Esophagus muscularis mucosa (tissue), 4 donors: ENCODE results near the gene ADCY1. TPM values are rescaled to one million over a fixed set of nuclear protein-coding genes. Genes with fewer than 3 reads are reported as not detected.

Source experiments
- DNase-seq: peaks from one replicate; pipeline ENCODE4 v3.0.0-alpha.2; 2017; ENCODE audit errors: extremely low spot score
- H3K27ac ChIP-seq, 4 donors: fragments of 200-600 bp; sonication (generic); replicated peaks in 1 of 4; 1 replicate in 3 of 4; 2 replicates in 1 of 4; pipeline ENCODE4 v1.5.1; 2016 to 2019; ENCODE audit warnings: mild to moderate bottlenecking in 1 of 4
- H3K27me3 ChIP-seq, 4 donors: fragments of 200-600 bp; sonication (generic); one replicate each; pipeline versions ENCODE4 v1.5.1 to v1.6.0; 2016 to 2019
- H3K36me3 ChIP-seq, 4 donors: fragments of 200-600 bp; sonication (generic); one replicate each; pipeline ENCODE4 v1.5.1; 2016 to 2019
- H3K4me1 ChIP-seq, 4 donors: fragments of 200-600 bp; sonication (generic); one replicate each; pipeline ENCODE4 v1.5.1; 2016 to 2019
- H3K4me3 ChIP-seq, 4 donors: fragments of 200-600 bp; sonication (generic); 1 replicate in 2 of 4; 2 replicates in 2 of 4; pipeline ENCODE4 v1.5.1; 2016 to 2019; ENCODE audit warnings: mild to moderate bottlenecking in 4 of 4, moderate library complexity in 1 of 4
- H3K9me3 ChIP-seq, 4 donors: fragments of 200-600 bp; sonication (generic); 1 replicate in 3 of 4; 2 replicates in 1 of 4; pipeline ENCODE4 v1.5.1; 2016 to 2019
- EP300 ChIP-seq: sonication (generic); formaldehyde crosslinking; IDR thresholded peaks from one replicate; pipeline ENCODE4 v1.6.1; 2017; ENCODE audit warnings: antibody characterized with exemption
- POLR2A ChIP-seq: fragments of 450-650 bp; IDR thresholded peaks from one replicate; pipeline ENCODE4 v1.6.1; 2017; ENCODE audit warnings: antibody characterized with exemption, moderate library complexity, mild to moderate bottlenecking, low read depth
- POLR2AphosphoS5 ChIP-seq, 2 donors: sonication (generic); formaldehyde crosslinking; IDR thresholded peaks; one replicate each; pipeline ENCODE4 v1.6.1; 2017; ENCODE audit warnings: antibody characterized with exemption in 2 of 2
- WGBS: methylation state at CpG from one replicate; pipeline ENCODE4 v1.1.5; 2018; 5-methylcytosine and 5-hydroxymethylcytosine counted together
- intact Hi-C: fragments of 100-400 bp; cut with DNase I; formaldehyde crosslinking; loops from one replicate; pipeline ENCODE4 v1.15.1; 2023
- total RNA-seq, 4 donors: library from RNA; depleted of rRNA; stranded (reverse); fragments of >200 nt; gene quantifications; one replicate each; pipeline versions ENCODE4 v1.1.0 to v1.2.1, GENCODE V29; 2016
- TF ChIP-seq, protein P1 (sequence below), 3 experiments: fragments of 200-600 bp in 2 of 3; fragments of 450-650 bp in 1 of 3; sonication (generic) in 2 of 3; IDR thresholded peaks; one replicate each; pipeline ENCODE4 v1.5.1; 2017 to 2019; ENCODE audit warnings: antibody characterized with exemption in 3 of 3, mild to moderate bottlenecking in 2 of 3, moderate library complexity in 1 of 3

ADCY1 gene
- total RNA-seq, 4 donors from 2014 or later, result 0.42 to 2.1 (median 1.2) TPM

DNA sequence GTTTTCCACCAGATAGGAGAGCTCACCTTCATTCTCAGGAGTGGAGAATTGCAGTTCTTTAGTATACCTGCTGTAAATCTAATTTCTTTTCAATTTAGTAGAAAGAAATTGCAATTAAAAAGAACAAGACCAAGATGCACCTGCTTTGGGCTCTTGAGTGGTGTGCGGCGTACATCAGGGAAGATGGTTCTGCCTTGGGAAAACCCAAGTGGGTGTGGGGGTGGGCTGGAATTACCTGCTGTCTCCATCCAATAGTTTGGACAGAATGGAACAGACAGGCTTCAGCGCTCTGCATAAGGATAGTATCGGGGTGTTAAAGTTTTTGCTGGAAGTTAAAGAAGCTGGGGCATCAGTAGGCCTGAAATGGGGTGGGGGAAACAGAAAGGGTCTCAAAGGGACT is 7.2 kb upstream of the ADCY1 start:
- Histone ChIP-seq H3K36me3 (no peaks in the 10 kb centered on the region), H3K4me1 (peaks cover 10 to 20% (median 16%) of the 10 kb centered on the region in 4 donors), H3K27ac (no peak overlapping the region), H3K4me3 (no peak overlapping the region), H3K9me3 (no peaks in the 10 kb centered on the region), H3K27me3 (no peaks in the 10 kb centered on the region)
- intact Hi-C loops, result no loop called here
- WGBS, result 98% methylated on average over 4 of the region's 4 CpGs
- TF ChIP-seq, protein P1, sequence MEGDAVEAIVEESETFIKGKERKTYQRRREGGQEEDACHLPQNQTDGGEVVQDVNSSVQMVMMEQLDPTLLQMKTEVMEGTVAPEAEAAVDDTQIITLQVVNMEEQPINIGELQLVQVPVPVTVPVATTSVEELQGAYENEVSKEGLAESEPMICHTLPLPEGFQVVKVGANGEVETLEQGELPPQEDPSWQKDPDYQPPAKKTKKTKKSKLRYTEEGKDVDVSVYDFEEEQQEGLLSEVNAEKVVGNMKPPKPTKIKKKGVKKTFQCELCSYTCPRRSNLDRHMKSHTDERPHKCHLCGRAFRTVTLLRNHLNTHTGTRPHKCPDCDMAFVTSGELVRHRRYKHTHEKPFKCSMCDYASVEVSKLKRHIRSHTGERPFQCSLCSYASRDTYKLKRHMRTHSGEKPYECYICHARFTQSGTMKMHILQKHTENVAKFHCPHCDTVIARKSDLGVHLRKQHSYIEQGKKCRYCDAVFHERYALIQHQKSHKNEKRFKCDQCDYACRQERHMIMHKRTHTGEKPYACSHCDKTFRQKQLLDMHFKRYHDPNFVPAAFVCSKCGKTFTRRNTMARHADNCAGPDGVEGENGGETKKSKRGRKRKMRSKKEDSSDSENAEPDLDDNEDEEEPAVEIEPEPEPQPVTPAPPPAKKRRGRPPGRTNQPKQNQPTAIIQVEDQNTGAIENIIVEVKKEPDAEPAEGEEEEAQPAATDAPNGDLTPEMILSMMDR (IDR thresholded peaks at IDR 0.05), result no peak
- TF ChIP-seq EP300, result no peak
- TF ChIP-seq POLR2A, result no peak
- no peak for TF ChIP-seq POLR2AphosphoS5 (IDR thresholded peaks at IDR 0.05)
- no peak for DNase-seq

DNA sequence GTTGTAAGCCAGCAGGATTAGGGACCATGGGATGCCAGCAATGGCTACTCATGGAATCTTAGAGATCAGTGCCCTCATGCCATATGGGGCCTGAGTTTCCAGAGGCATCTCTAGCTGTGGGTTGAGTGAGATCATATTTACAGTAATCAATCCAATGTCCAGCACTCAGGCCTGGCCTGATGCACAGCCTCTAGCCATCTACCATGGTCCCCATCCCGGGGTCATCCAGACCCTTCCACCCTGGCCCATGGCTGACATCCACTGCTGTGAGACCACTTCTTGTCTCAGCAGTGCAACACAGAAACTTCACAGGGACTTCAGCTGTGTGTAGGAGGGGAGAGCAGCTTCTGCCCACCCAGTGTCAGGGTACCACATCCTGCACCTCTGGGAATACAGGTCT is 6.5 kb upstream of the ADCY1 start:
- no CpG with 5 or more reads among the region's 1 CpG for WGBS
- Histone ChIP-seq H3K4me3 (no peak overlapping the region), H3K27me3 (no peaks in the 10 kb centered on the region), H3K4me1 (peaks cover 10 to 20% (median 16%) of the 10 kb centered on the region in 4 donors), H3K36me3 (no peaks in the 10 kb centered on the region), H3K27ac (no peak overlapping the region), H3K9me3 (no peaks in the 10 kb centered on the region)
- TF ChIP-seq POLR2A (no peak), EP300 (no peak)
- intact Hi-C loops, result no loop called here
- no peak for DNase-seq

DNA sequence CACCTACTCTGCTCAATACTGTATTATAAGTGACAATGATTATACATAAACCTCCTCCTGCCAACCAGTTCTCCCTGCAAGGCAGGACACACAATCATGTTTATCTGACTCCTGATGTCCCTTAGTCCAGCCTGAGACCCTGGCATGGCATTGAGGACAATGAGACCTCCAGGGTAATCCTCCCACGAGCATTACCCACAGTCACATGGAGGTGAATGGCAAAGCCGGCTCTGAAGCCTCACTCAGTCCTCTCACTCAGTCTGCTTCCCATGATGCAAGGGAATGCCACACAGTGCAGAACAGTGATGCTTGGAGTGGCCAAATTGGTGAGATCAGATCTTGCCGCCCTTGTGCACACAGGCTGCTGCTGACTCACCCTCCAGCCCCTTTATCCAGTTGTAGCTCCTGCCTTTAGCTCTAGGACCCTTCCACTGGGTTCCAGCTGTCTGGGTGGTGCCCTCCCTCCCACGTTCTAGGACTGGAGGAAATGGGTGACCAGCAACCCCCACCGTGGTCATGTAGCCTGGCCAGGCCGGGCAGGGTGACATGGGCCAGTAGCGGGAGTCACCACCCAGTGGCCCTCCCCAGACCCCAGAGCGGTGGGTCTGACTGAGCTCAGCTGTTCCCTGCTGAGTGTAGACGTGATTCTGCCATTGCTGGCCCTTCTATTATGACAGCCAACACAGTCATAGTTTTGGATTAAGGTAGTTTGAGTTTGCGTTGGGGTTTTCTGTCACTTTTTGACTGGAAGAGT is 5.5 kb upstream of the ADCY1 start:
- Histone ChIP-seq H3K36me3 (no peaks in the 10 kb centered on the region), H3K4me1 (peaks cover 10 to 19% (median 17%) of the 10 kb centered on the region in 4 donors), H3K9me3 (no peaks in the 10 kb centered on the region), H3K4me3 (no peak overlapping the region), H3K27me3 (peaks cover 0 to 5% (median 0%) of the 10 kb centered on the region in 4 donors), H3K27ac (no peak overlapping the region)
- intact Hi-C loops, result no loop called here
- no peak for DNase-seq
- TF ChIP-seq, protein P1 (IDR thresholded peaks at IDR 0.05), result no peak
- TF ChIP-seq POLR2A, result no peak
- no peak for TF ChIP-seq EP300
- TF ChIP-seq POLR2AphosphoS5 (IDR thresholded peaks at IDR 0.05), result no peak
- WGBS, result 79% methylated on average over 6 of the region's 10 CpGs

DNA sequence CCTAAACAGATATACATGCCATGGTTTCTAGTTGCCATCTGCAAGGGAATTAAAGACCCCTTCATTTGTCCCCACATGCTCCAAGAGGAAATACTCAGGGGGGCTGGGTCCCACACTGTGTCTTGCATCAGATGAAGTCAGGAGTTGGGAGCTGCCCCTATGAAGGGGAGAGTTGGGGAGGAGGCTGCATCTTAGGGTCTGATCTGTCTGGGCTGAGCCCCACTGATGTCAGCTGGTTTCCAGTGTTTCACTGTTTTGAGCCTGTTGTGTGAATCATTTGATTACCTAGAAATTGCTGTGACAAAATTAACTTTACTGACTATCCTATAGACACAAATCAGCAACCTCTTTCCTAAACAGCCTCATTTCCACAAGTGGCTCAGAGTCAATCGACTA is 4.9 kb upstream of the ADCY1 start:
- TF ChIP-seq EP300 (no peak), POLR2AphosphoS5 (IDR thresholded peaks at IDR 0.05) (no peak), POLR2A (no peak)
- TF ChIP-seq, protein P1 (IDR thresholded peaks at IDR 0.05), result no peak
- Histone ChIP-seq H3K27ac (no peak overlapping the region), H3K4me1 (peaks cover 10 to 17% (median 16%) of the 10 kb centered on the region in 4 donors), H3K27me3 (peaks cover 0 to 8% (median 0%) of the 10 kb centered on the region in 4 donors), H3K36me3 (no peaks in the 10 kb centered on the region), H3K9me3 (no peaks in the 10 kb centered on the region), H3K4me3 (no peak overlapping the region)
- intact Hi-C loops, result no loop called here
- WGBS, result 100% methylated on average over 1 of the region's 1 CpG
- no peak for DNase-seq

DNA sequence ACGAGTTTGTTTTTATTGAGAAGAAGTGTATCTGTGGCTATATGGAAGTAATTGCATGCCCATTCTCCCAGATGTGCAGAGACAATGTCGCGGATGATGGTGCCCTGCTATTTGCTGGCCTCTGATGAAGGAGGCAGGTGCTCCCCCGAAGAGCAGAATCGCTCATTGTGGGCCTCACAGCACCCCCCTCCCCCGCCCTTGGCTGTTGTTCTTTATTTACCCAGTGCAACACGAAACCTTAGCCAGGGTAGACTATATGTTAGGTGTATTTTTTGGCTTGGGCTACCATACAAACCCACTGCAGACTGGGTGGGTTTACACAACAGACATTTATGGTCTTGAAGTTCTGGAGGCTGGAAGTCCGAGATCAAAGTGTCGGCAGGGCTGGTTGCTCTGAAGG is 3.4 kb upstream of the ADCY1 start:
- no peak for DNase-seq
- intact Hi-C loops, result no loop called here
- WGBS, result 91% methylated on average over 9 of the region's 9 CpGs
- Histone ChIP-seq H3K9me3 (no peaks in the 10 kb centered on the region), H3K4me3 (no peak overlapping the region), H3K4me1 (peaks cover 10 to 19% (median 17%) of the 10 kb centered on the region in 4 donors), H3K36me3 (no peaks in the 10 kb centered on the region), H3K27me3 (peaks cover 0 to 22% (median 6%) of the 10 kb centered on the region in 4 donors), H3K27ac (no peak overlapping the region)
- TF ChIP-seq, protein P1 (IDR thresholded peaks at IDR 0.05), result no peak
- TF ChIP-seq POLR2AphosphoS5 (IDR thresholded peaks at IDR 0.05) (no peak), EP300 (no peak), POLR2A (no peak)
